G401 (cell line): Measurements from ENCODE around the gene CSNK2B. TPM values are rescaled to one million over a fixed set of nuclear protein-coding genes. Genes with fewer than 3 reads are reported as not detected.
A peak's percentile ranks its signal among the peaks of the same experiment; 100 is the strongest.

Source experiments
- DNase-seq: peaks from one replicate; pipeline ENCODE4 v3.0.0-alpha.2; 2015; ENCODE audit warnings: low spot score
- in situ Hi-C: cut with HindIII; loops from 2 replicates; pipeline ENCODE4 v1.10.0; 2016; ENCODE audit warnings: low sequenced_read_pairs, mixed read lengths
- total RNA-seq: library from RNA; depleted of rRNA; stranded (reverse); fragments of >200 nt; shearing (Covaris generic); gene quantifications from 2 replicates; pipeline ENCODE4 v1.2.3, GENCODE V29; 2014

Gene CSNK2B
- total RNA-seq, 1 experiment from 2014 or later: 105 TPM

- in situ Hi-C loops: no loop called here
- DNase-seq: no peak
These were observed 30.8 kb upstream of the CSNK2B start for GRCh38 chr6:31634969-31635575.

DNA sequence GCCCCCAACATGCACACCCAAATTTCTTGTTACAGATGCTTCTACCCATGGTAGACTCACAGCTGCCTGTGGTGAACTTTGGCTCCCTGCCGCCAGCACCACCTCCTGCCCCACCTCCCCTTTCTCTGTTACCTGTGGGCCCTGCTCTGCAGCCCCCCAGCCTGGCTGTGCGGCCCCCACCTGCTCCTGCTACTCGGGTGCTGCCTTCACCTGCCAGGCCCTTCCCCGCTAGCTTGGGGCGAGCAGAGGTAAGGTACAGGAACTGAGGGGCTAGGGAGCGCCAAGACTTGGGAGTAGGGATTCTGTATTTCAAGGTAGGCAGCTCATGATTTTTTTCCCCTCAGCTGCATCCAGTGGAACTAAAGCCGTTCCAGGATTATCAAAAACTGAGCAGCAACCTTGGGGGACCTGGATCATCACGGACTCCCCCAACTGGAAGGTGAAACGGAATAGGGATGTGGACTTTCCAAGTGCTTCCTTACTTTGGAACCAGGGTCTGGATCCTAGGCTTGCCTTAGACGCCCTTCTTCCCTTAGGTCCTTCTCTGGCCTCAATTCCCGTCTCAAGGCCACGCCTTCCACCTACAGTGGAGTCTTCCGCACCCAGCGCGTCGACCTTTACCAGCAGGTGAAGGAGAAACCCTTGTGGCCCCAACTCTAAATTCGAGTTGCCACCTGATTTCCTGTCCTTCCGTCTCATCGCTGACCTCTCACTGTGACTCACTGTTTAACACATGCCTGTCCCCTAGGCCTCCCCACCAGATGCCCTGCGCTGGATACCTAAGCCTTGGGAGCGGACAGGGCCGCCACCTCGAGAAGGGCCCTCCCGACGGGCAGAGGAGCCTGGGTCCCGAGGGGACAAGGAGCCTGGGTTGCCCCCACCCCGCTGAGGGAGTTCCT is 28.9 kb upstream of the CSNK2B start:
- in situ Hi-C loops: no loop called here
- no peak for DNase-seq

GRCh38 chr6:31639043-31639442 is 26.8 kb upstream of the CSNK2B start:
- in situ Hi-C loops: no loop called here
- no peak for DNase-seq

- DNase-seq: no peak
- in situ Hi-C loops: no loop called here
These were observed 26.4 kb upstream of the CSNK2B start for GRCh38 chr6:31639449-31639861.

- in situ Hi-C loops: no loop called here
- no peak for DNase-seq
These were observed 25.3 kb upstream of the CSNK2B start for GRCh38 chr6:31640612-31641011.

GRCh38 chr6:31641370-31641769 is 24.5 kb upstream of the CSNK2B start:
- DNase-seq: no peak
- in situ Hi-C loops: no loop called here

GRCh38 chr6:31642798-31643570 is 22.9 kb upstream of the CSNK2B start:
- in situ Hi-C loops: no loop called here
- no peak for DNase-seq

- in situ Hi-C loops: no loop called here
- no peak for DNase-seq
These were observed 21.9 kb upstream of the CSNK2B start for GRCh38 chr6:31643818-31644454.

DNA sequence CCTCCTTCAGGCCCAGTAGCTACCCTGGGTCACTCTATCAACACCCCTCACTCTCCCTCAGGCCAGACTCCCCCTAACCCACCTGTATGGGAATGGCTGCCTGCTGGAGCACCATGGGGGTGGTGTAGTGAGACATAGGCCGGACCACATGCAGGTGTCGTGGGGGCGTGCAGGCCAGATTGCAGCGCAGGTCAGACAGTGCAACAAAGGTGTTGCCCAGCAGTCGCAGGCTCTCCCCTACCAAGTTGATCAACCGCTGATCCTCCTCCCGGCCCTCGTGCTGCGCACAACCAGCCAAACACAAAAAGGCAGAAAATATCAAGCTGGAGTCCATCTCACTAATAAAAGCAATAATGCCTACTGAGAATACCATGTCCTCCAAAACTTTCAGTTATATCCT is 20.6 kb upstream of the CSNK2B start:
- in situ Hi-C loops: no loop called here
- no peak for DNase-seq

DNA sequence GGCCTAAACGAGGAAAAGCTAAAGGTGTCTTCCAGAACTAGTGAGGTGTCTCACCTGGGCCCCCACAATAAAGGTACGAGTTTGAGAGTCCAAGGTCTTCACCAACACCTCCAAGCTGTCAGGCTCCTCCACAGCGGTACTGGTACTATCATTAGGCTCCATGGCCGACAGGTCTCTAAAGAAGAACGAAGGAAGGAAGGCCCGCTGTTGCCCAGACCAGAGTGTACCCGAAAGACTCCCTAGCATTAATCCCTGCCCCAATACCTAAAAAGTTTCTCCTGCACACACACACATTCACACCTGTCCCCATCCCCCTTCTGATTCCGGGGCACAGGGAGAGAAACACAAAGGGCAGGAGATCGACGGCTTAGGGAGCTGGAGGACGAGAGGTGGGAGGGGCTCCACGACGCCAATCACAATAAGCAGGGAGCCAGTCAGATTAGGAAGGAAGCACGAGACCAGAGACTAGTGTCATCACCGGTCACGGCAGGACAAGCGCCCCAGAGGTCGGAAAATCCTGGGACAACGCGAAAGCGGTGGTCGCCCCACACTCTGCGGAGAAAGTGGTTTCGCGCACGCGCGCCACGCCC is 14.2 kb upstream of the CSNK2B start:
- in situ Hi-C loops: no loop called here
- DNase-seq: peak; percentile 70

DNA sequence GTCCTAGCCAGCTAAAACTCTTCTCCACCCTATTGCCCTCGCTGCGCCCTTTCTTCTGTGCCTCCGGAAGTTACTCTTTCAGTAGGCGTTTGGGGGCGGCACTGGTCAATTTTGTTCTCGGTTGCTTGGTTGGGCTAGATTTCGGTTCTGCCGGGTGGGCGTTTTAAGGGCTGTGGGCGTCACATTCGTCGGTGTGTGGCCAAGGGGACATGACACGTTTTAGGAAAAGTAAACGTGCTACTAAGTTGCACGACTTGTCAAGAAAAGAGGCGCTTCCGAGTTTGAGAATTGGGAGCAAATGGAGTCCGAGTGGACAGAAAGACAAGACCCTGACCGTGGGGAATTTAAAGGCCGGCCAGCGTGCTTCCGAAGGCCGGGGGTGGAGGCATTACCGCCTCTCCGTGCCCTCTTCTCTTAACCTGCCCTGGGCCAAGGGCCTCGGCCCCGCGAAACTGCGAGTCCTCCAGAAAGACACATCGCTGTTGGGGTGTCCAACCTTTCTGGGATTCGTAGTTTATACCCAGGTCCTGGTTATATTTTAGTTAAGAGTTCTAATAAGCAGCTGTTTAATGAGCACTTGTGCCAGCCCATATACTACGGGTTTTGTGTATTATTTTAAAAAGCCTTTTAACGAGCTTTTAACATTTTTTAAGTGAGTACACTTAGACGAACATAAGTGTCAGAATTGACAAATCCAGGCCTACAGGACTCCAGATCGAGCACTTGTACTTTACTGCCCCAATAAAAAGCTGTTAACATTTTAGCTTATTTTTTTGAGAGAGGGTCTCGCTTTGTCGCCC is 12.8 kb upstream of the CSNK2B start:
- peak; percentile 94 for DNase-seq

DNA sequence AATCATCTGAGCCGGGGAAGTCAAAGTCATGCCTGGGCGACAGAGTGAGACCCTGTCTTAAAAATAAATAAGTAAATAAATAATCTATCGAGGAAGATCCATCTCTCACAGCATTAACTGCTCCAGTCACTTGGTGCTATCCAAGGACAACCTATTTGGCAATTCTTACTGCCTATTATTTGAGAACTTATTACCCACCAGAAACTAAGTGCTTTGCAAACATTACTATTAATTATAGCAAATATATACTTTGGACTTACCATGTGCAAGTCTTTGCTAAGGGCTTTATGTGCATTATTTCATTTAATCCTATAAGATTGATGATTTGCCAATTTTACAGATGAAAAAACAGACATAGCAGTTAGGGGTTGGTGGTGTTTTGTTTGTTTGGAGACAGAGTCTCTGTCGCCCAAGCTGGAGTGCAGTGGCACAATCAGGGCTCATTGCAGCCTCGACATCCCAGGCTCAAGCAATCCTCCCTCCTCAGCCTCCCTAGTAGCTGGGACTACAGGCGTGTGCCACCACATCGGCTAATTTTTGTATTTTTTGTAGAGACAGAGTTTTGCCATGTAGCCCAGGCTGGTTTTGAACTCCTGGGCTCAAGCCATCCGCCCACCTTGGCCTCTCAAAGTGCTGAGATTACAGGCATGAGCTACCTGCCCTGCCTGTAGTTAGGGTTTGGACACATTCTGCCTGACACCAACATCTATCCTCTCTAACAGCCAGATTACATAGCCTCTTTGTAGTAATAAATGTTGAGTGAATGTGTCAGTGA is 11.1 kb upstream of the CSNK2B start:
- in situ Hi-C loops: no loop called here
- no peak for DNase-seq

More for the DNA sequence above, 12.8 kb upstream of the CSNK2B start:
- in situ Hi-C loops: no loop called here

DNA sequence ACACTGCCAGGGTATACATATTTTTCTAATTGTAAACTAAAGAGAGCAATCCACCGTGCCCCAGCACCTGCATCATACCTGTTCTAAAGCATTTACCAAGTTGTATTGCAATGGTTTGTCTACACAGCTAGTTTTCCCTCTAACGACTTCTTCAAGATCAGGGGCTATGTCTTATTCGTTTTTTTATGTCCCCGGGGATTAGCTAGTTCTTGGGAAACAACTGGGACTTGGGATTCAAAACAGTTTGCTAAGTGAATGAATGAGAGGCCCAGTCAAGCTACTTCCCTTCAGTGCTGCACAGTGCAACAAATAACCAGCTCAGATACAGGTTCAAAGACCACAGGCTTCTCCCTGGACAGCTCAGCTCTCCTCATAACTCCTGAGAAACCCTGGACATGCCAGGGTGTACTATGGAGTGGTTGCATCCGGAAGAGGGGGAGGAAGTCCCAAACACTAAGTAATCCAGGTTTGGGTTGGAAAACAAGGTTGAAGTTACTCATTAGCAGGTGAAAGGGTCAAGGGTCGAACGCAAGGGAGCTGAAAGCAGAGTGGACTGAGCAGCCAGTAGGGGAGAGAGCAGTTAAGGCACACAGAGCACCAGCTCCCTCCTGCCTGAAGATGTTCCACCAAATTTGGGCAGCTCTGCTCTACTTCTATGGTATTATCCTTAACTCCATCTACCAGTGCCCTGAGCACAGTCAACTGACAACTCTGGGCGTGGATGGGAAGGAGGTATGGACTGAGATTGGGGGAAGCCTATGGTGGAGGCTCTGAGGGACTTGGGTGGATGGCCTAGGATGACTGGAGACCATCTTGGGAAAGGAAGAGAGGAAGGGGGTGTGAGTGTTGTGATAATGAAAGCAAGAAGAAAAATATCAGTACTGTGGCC is 10.3 kb upstream of the CSNK2B start, which contains the start of gene APOM:
Gene APOM, plus strand, starts transcription at position 546 of the 889 bp plus-strand sequence. Its CDS starts 73 bp downstream, at position 619.
- in situ Hi-C loops: no loop called here

DNA sequence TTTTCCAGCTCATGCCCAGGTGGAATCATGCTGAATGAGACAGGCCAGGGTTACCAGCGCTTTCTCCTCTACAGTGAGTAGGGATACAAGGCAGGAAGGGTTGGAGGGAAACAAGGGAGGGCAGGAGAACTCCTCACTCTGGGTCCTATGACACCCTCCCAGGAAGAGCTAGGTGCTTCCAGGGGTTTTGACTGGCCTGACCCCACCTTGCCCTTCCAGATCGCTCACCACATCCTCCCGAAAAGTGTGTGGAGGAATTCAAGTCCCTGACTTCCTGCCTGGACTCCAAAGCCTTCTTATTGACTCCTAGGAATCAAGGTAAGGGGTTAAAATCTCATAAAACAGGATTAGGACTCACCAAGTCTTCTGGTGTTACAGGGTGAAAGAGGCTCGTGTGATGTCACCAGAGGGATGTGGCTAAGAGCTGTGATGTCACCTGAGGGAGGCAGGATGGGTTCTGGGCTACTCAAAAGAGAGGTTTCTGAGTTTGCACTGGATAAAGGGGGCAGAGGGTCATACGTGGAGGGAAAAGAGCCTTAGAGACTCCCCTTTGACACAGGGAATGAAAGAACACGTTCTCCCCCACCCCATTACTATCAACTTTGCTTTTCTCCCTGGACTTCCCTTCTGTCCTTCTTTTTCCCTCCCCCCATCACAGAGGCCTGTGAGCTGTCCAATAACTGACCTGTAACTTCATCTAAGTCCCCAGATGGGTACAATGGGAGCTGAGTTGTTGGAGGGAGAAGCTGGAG is 8.3 kb upstream of the CSNK2B start:
- in situ Hi-C loops: no loop called here
- DNase-seq: no peak

More for the DNA sequence above, 10.3 kb upstream of the CSNK2B start, which contains the start of gene APOM:
- no peak for DNase-seq

DNA sequence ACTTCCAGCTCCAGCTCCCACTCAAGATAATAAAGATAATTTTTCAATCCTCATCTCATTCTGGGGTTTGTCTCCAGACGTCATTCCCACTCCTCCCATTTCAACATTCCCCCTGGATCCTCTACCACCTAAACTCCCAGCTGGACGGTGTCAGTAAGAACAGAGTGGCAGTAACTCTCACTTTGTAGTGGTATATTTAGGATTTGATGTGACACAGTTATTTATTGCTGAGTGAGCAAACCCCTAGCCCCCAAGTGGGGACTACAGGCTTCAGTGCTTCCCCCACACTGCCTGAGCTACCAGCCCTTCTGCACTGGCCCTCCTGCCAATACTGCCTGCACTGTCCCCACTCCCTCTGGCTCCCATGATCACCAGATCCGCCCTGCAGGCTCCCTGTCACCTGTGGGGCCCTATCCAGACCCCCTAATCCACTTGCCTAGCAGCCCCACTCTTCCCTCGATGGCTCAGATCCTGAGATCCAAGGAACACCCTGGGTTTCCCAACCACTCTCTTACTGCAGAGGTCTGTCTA is 7.7 kb upstream of the CSNK2B start:
- no peak for DNase-seq
- in situ Hi-C loops: no loop called here
